Body of pancreas (tissue), 4 donors: ENCODE measurements around the gene RFPL3.

Source experiments
- CTCF ChIP-seq, 7 experiments: fragments of 450-650 bp in 4 of 7; fragments of 200-600 bp in 3 of 7; sonication (generic) in 3 of 7; IDR thresholded peaks; one replicate each; pipeline ENCODE4 v1.5.1; 2016 to 2019; ENCODE audit warnings: antibody characterized with exemption in 7 of 7
- POLR2A ChIP-seq, 3 donors: fragments of 450-650 bp; IDR thresholded peaks; one replicate each; pipeline ENCODE4 v1.6.1; 2016; ENCODE audit warnings: antibody characterized with exemption in 3 of 3, mild to moderate bottlenecking in 2 of 3

DNA sequence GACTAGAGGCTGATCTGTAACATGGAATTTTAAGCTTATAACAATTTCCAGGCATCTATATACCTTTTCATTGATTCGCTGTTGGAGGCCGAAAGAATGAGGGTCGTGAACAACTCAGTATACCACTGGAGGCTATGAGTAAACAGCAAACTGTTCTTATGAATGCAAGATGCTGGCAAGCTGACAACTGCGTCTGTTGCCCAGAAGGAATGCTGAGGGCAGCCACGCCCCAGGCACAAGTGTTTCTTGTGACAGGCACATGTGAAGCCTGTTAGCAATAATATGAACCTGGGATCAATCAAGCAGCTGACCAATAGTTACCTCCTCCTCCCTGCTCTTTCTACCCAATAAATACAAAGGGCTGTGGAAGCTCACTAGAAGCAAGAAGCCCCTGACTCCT is 39.1 kb downstream of the RFPL3 start:
- TF ChIP-seq CTCF (IDR thresholded peaks at IDR 0.05) (no peak), POLR2A (IDR thresholded peaks at IDR 0.05) (no peak)
